Adrenal gland (tissue), 5 donors: ENCODE results near the gene GABPB2.

Experiments used
- CTCF ChIP-seq, 6 experiments: fragments of 450-650 bp in 4 of 6; fragments of 200-600 bp in 2 of 6; sonication (generic) in 1 of 6; IDR thresholded peaks; 1 replicate in 5 of 6; 2 replicates in 1 of 6; pipeline versions ENCODE4 v1.5.1 to v1.8.0; 2016 to 2021; ENCODE audit warnings: antibody characterized with exemption in 6 of 6, mild to moderate bottlenecking in 2 of 6, moderate library complexity in 1 of 6
- POLR2A ChIP-seq, 2 donors: fragments of 450-650 bp; IDR thresholded peaks; one replicate each; pipeline ENCODE4 v1.6.1; 2017; ENCODE audit warnings: antibody characterized with exemption in 2 of 2, mild to moderate bottlenecking in 2 of 2, moderate library complexity in 1 of 2
- donor health status: DM: no; HTN: no; CAD: no.

GRCh38 chr1:151137789-151138188, 67.2 kb downstream of the GABPB2 start:
- TF ChIP-seq CTCF (IDR thresholded peaks at IDR 0.05) = no peak
- TF ChIP-seq POLR2A (IDR thresholded peaks at IDR 0.05) = no peak
